T-cell (primary cell): ENCODE results near the gene ZNF853. TPM values are rescaled to one million over a fixed set of nuclear protein-coding genes. Genes with fewer than 3 reads are reported as not detected.
"Not testable (repeated sequence)": the region's sequence is repeated elsewhere in the genome, so short reads cannot be mapped to it uniquely, and the experiment has no call there.

Experiments used
- ATAC-seq, 4 experiments: fragments of 200-7000 bp in 3 of 4; fragments of 150-1000 bp in 1 of 4; cut with Tn5 transposase; replicated peaks in 1 of 4; 1 replicate in 3 of 4; 2 replicates in 1 of 4; pipeline ENCODE4 v1.10.0; 2021; ENCODE audit warnings: moderate library complexity in 3 of 4, mild to moderate bottlenecking in 2 of 4, moderate number of reproducible peaks in 1 of 4
- CTCF ChIA-PET, 2 donors: fragments of 300-600 bp; sonication (Branson Sonifier 250); formaldehyde crosslinking; loops; one replicate each; lab custom pipeline; 2022; ENCODE audit warnings: antibody characterized with exemption in 2 of 2; lab: Charles Lee
- POLR2A ChIA-PET, 2 donors: fragments of 300-600 bp; sonication (Branson Sonifier 250); formaldehyde crosslinking; loops; one replicate each; lab custom pipeline; 2022; ENCODE audit warnings: antibody characterized with exemption in 2 of 2; lab: Charles Lee
- DNase-seq, 35 experiments: peaks; one replicate each; pipeline versions ENCODE4 v3.0.0 to v3.0.0-alpha.2; 2013 to 2023
- H3K27ac ChIP-seq: one replicate; pipeline ENCODE4 v1.5.1; 2013; ENCODE audit warnings: low read length
- H3K27me3 ChIP-seq, 2 experiments: replicated peaks in 1 of 2; 1 replicate in 1 of 2; 2 replicates in 1 of 2; pipeline versions ENCODE4 v1.6.1 to v1.7.0; 2013; ENCODE audit warnings: low read length in 1 of 2, mixed read lengths in 1 of 2; ENCODE audit not compliant: control insufficient read depth in 2 of 2, insufficient read depth in 2 of 2; ENCODE audit errors: extremely low read depth in 1 of 2
- H3K36me3 ChIP-seq, 2 donors: 1 replicate in 1 of 2; 2 replicates in 1 of 2; pipeline versions ENCODE4 v1.6.1 to v1.7.0; 2013; ENCODE audit warnings: low read length in 1 of 2; ENCODE audit not compliant: control insufficient read depth in 2 of 2, insufficient read depth in 1 of 2; ENCODE audit errors: extremely low read depth in 1 of 2
- H3K4me1 ChIP-seq, 2 experiments: 1 replicate in 1 of 2; 2 replicates in 1 of 2; pipeline versions ENCODE4 v1.6.1 to v1.7.0; 2013; ENCODE audit warnings: low read length in 2 of 2, mixed read lengths in 1 of 2; ENCODE audit not compliant: insufficient read depth in 2 of 2, control insufficient read depth in 1 of 2; ENCODE audit errors: extremely low read depth in 1 of 2
- H3K4me3 ChIP-seq, 2 donors: 1 replicate in 1 of 2; 2 replicates in 1 of 2; pipeline versions ENCODE4 v1.5.1 to v1.7.0; 2013; ENCODE audit warnings: mild to moderate bottlenecking in 2 of 2, low read length in 1 of 2, moderate library complexity in 1 of 2; ENCODE audit not compliant: control insufficient read depth in 1 of 2; ENCODE audit errors: extremely low read depth in 1 of 2
- H3K9me3 ChIP-seq: 2 replicates; pipeline ENCODE4 v1.7.0; 2013
- H3K27ac Mint-ChIP-seq, 2 donors: one replicate each; pipeline ENCODE4 v1.8.0; 2020 to 2021; ENCODE audit warnings: mild to moderate bottlenecking in 2 of 2, mixed read lengths in 2 of 2
- H3K27me3 Mint-ChIP-seq, 2 donors: one replicate each; pipeline ENCODE4 v1.8.0; 2021 to 2022; ENCODE audit warnings: mixed read lengths in 2 of 2
- H3K36me3 Mint-ChIP-seq: one replicate; pipeline ENCODE4 v1.8.0; 2021; ENCODE audit warnings: mixed read lengths
- H3K4me1 Mint-ChIP-seq, 3 donors: one replicate each; pipeline ENCODE4 v1.8.0; 2020 to 2022; ENCODE audit warnings: mixed read lengths in 3 of 3, mild to moderate bottlenecking in 1 of 3
- H3K4me3 Mint-ChIP-seq, 3 donors: one replicate each; pipeline ENCODE4 v1.8.0; 2020 to 2022; ENCODE audit warnings: mild to moderate bottlenecking in 3 of 3, mixed read lengths in 3 of 3, moderate library complexity in 3 of 3
- H3K9me3 Mint-ChIP-seq, 3 donors: one replicate each; pipeline ENCODE4 v1.8.0; 2020 to 2022; ENCODE audit warnings: mixed read lengths in 3 of 3
- WGBS: methylation state at CpG from one replicate; pipeline ENCODE4 v1.1.5; 2013; ENCODE audit warnings: missing lambda C conversion rate; ENCODE audit not compliant: insufficient coverage; 5-methylcytosine and 5-hydroxymethylcytosine counted together
- total RNA-seq, 35 experiments: library from RNA in 6 of 35; stranded (reverse) in 6 of 35; fragments of 120-200 nt in 1 of 35; gene quantifications; one replicate each; pipeline versions ENCODE4 v1.2.1 to v1.2.4 and lab custom pipeline; 2013 to 2026

The ZNF853 gene
- total RNA-seq, 5 donors from 2014 or later (not counting 1 experiment from before 2014, with no cell fraction given), result 3.6 to 7.6 (median 5.6) TPM

DNA sequence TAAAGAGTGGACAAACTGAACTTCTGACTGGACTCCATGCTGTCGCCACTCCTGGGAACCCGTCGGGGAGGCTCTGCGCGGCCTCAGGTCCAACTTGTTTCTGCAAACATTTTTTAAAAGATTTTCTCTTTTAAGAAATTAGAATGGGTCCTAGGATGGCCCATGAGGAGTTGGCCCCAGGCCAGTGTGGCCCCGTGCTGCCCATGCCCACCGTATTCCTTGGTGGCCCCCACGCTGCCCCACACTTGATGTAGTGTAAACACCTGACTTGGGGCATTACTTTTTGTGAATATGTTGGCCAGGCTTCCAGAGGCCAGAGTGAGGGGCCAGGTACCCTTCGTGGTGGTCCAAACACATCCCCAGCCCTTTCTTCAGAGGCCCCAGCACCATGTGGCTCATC lies 41.0 kb downstream of the ZNF853 start:
- H3K27me3 ChIP-seq, result peaks cover 0 to 4% of the 10 kb centered on the region in 2 experiments
- peaks cover 12% of the 10 kb centered on the region for H3K36me3 Mint-ChIP-seq
- no peak for DNase-seq
- POLR2A ChIA-PET, result interaction anchor here in 1 of 2 donors (0.6 kb wide), 1 partner anchor 45 kb away, joined by 3 read pairs; no protein-coding TSS in a partner anchor
- no peaks in the 10 kb centered on the region for H3K9me3 Mint-ChIP-seq
- H3K36me3 ChIP-seq, result peaks cover 20 to 30% of the 10 kb centered on the region in 2 donors
- no peak overlapping the region for H3K27ac Mint-ChIP-seq
- no peaks in the 10 kb centered on the region for H3K27me3 Mint-ChIP-seq
- H3K4me3 Mint-ChIP-seq, result no peak overlapping the region
- no peak overlapping the region for H3K27ac ChIP-seq
- H3K4me3 ChIP-seq, result no peak overlapping the region
- CTCF ChIA-PET, result interaction anchor here in 1 of 2 donors (0.6 kb wide), 1 partner anchor 78 kb away, joined by 3 read pairs; no protein-coding TSS in a partner anchor
- WGBS, result 98% methylated on average over 6 of the region's 9 CpGs
- peaks cover 9 to 20% (median 11%) of the 10 kb centered on the region in 3 donors for H3K4me1 Mint-ChIP-seq
- peaks cover 0 to 5% of the 10 kb centered on the region in 2 experiments for H3K4me1 ChIP-seq
- ATAC-seq, result no peak
- no peaks in the 10 kb centered on the region for H3K9me3 ChIP-seq

GRCh38 chr7:6658618-6659345 lies 43.4 kb downstream of the ZNF853 start:
- H3K27ac Mint-ChIP-seq, result peak overlapping the region in 1 of 2 donors; percentile 8
- H3K4me3 ChIP-seq, result no peak overlapping the region
- H3K27me3 ChIP-seq, result peaks cover 0 to 15% of the 10 kb centered on the region in 2 experiments
- peaks cover 10 to 20% (median 11%) of the 10 kb centered on the region in 3 donors for H3K4me1 Mint-ChIP-seq
- H3K9me3 Mint-ChIP-seq, result no peaks in the 10 kb centered on the region
- WGBS, result 25% methylated on average over 7 of the region's 11 CpGs
- H3K9me3 ChIP-seq, result no peaks in the 10 kb centered on the region
- no peak for DNase-seq
- POLR2A ChIA-PET, result no interaction called here
- CTCF ChIA-PET, result interaction anchor here (0.5 to 0.6 kb wide), 2 partner anchors 126 to 440 kb away, joined by 3 read pairs; no protein-coding TSS in a partner anchor
- no peak overlapping the region for H3K27ac ChIP-seq
- no peak overlapping the region for H3K4me3 Mint-ChIP-seq
- H3K4me1 ChIP-seq, result peaks cover 0 to 7% of the 10 kb centered on the region in 2 experiments
- peak in 1 of 4 experiments; percentile 30 for ATAC-seq
- peaks cover 0 to 5% of the 10 kb centered on the region in 2 donors for H3K27me3 Mint-ChIP-seq
- H3K36me3 ChIP-seq, result peaks cover 10 to 11% of the 10 kb centered on the region in 2 donors
- H3K36me3 Mint-ChIP-seq, result peaks cover 9% of the 10 kb centered on the region

DNA sequence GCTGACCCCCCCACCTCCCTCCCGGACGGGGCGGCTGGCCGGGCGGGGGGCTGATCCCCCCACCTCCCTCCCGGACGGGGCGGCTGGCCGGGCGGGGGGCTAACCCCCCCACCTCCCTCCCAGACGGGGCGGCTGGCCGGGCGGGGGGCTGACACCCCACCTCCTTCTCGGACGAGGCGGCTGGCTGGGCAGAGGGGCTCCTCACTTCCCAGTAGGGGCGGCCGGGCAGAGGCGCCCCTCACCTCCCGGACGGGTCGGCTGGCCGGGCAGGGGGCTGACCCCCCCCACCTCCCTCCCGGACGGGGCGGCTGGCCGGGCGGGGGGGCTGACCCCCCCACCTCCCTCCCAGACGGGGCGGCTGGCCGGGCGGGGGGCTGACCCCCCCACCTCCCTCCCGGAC lies 55.4 kb downstream of the ZNF853 start:
- H3K4me3 Mint-ChIP-seq, ATAC-seq, H3K27me3 ChIP-seq, DNase-seq, H3K36me3 ChIP-seq, H3K27me3 Mint-ChIP-seq, H3K4me3 ChIP-seq, H3K27ac ChIP-seq, POLR2A ChIA-PET, CTCF ChIA-PET, H3K4me1 ChIP-seq, H3K27ac Mint-ChIP-seq, H3K4me1 Mint-ChIP-seq: not testable (repeated sequence)
- peaks cover 37% of the 10 kb centered on the region for H3K36me3 Mint-ChIP-seq
- H3K9me3 ChIP-seq, result peaks cover 20% of the 10 kb centered on the region
- peaks cover 7 to 53% (median 44%) of the 10 kb centered on the region in 3 donors for H3K9me3 Mint-ChIP-seq
- WGBS, result no CpG with 5 or more reads among the region's 34 CpGs

Other genes with a start within 250 kb of the ZNF853 start
- gene RAC1, start 241.1 kb upstream of the ZNF853 start, total RNA-seq, result 10 to 100 TPM; 57.2 to 99.3 (median 94.8) TPM
- 10 to 100 TPM; 23.9 to 45.0 (median 38.9) TPM for gene DAGLB, start 167.7 kb upstream of the ZNF853 start, total RNA-seq
- 10 to 100 TPM; 28.4 to 42.1 (median 35.6) TPM for gene KDELR2, start 131.5 kb upstream of the ZNF853 start, total RNA-seq
- gene GRID2IP, start 64.1 kb upstream of the ZNF853 start, total RNA-seq, result 1 to 10 TPM in 1 of 5 donors, under 1 TPM in 4; 0.30 to 1.5 (median 0.90) TPM
- gene ZDHHC4, start 38.2 kb upstream of the ZNF853 start, total RNA-seq, result 10 to 100 TPM; 27.7 to 35.5 (median 30.3) TPM
- 10 to 100 TPM; 48.3 to 65.9 (median 64.1) TPM for gene INTS15, start 25.6 kb upstream of the ZNF853 start, total RNA-seq
- gene ZNF316, start 21.7 kb downstream of the ZNF853 start, total RNA-seq, result 10 to 100 TPM; 51.4 to 69.9 (median 63.4) TPM
- 10 to 100 TPM; 25.1 to 49.7 (median 41.6) TPM for gene ZNF12, start 91.3 kb downstream of the ZNF853 start, total RNA-seq
- 1 to 10 TPM in 1 of 5 donors, under 1 TPM in 2, not detected in 2; 0.09 to 1.0 (median 0.44) TPM for gene RSPH10B2, start 138.5 kb downstream of the ZNF853 start, total RNA-seq
- gene CCZ1B, start 210.7 kb downstream of the ZNF853 start, total RNA-seq, result 10 to 100 TPM; 60.1 to 95.5 (median 85.1) TPM